ENCODE data around the gene RPL10A.
"Not testable (repeated sequence)": the region's sequence is repeated elsewhere in the genome, so short reads cannot be mapped to it uniquely, and the experiment has no call there.

RPL10A gene

GRCh38 chr6:35468181-35468979 lies at the start of gene RPL10A:
Gene RPL10A, plus strand, starts transcription at chr6:35468401. Its CDS starts 34 bp downstream, at chr6:35468435.
- DNase-seq = peak; percentile 92

- no peak for DNase-seq
Measured at GRCh38 chr6:35419417-35419816, 48.8 kb upstream of the RPL10A start.

GRCh38 chr6:35419961-35420360 lies 48.2 kb upstream of the RPL10A start:
- DNase-seq = no peak

- no peak for DNase-seq
Measured at GRCh38 chr6:35425284-35425683, 42.9 kb upstream of the RPL10A start.

- DNase-seq = no peak
Measured at GRCh38 chr6:35426074-35426473, 42.1 kb upstream of the RPL10A start.

- DNase-seq = no peak
Measured at GRCh38 chr6:35427435-35427834, 40.8 kb upstream of the RPL10A start.

GRCh38 chr6:35427851-35428321 lies 40.3 kb upstream of the RPL10A start:
- DNase-seq = no peak

- no peak for DNase-seq
Measured at GRCh38 chr6:35428421-35429149, 39.6 kb upstream of the RPL10A start.

GRCh38 chr6:35429463-35429862 lies 38.7 kb upstream of the RPL10A start:
- DNase-seq = no peak

GRCh38 chr6:35432291-35432690 lies 35.9 kb upstream of the RPL10A start:
- DNase-seq = no peak

GRCh38 chr6:35432702-35433101 lies 35.5 kb upstream of the RPL10A start:
- not testable (repeated sequence) for DNase-seq

- no peak for DNase-seq
Measured at GRCh38 chr6:35435074-35435837, 32.9 kb upstream of the RPL10A start.

GRCh38 chr6:35436071-35436857 lies 31.9 kb upstream of the RPL10A start:
- DNase-seq = no peak

- DNase-seq = not testable (repeated sequence)
Measured at GRCh38 chr6:35438378-35439065, 29.7 kb upstream of the RPL10A start.

- no peak for DNase-seq
Measured at GRCh38 chr6:35439308-35439707, 28.9 kb upstream of the RPL10A start.

- DNase-seq = no peak
Measured at GRCh38 chr6:35441205-35441604, 27.0 kb upstream of the RPL10A start.

- no peak for DNase-seq
Measured at GRCh38 chr6:35441642-35442041, 26.6 kb upstream of the RPL10A start.

GRCh38 chr6:35442693-35443092 lies 25.5 kb upstream of the RPL10A start:
- no peak for DNase-seq

GRCh38 chr6:35443341-35444030 lies 24.7 kb upstream of the RPL10A start:
- DNase-seq = no peak

GRCh38 chr6:35445691-35446090 lies 22.5 kb upstream of the RPL10A start:
- DNase-seq = no peak

GRCh38 chr6:35448191-35448590 lies 20.0 kb upstream of the RPL10A start:
- DNase-seq = no peak

All from stimulated activated naive CD4-positive, alpha-beta T cell treated with Interleukin-2 at 50 U/mL for 16 hours (primary cell).